H9 (cell line): Measurements from ENCODE around the gene OSBP2. TPM values are rescaled to one million over a fixed set of nuclear protein-coding genes. Genes with fewer than 3 reads are reported as not detected.

Experiments used
- DNase-seq: peaks from one replicate; pipeline ENCODE4 v3.0.0-alpha.2; 2017
- H2AFZ ChIP-seq: one replicate; pipeline ENCODE4 v1.6.1; 2013; ENCODE audit warnings: mild to moderate bottlenecking, low read length, control low read depth, moderate library complexity
- H2AK5ac ChIP-seq: 2 replicates; pipeline ENCODE4 v1.6.1; 2013; ENCODE audit warnings: low read length, control low read depth, mixed read lengths; ENCODE audit not compliant: insufficient read length
- H2BK120ac ChIP-seq: one replicate; pipeline ENCODE4 v1.6.1; 2013; ENCODE audit warnings: low read depth, mild to moderate bottlenecking, low read length, control low read depth, inconsistent platforms; ENCODE audit not compliant: poor library complexity, severe bottlenecking
- H2BK12ac ChIP-seq: 2 replicates; pipeline ENCODE4 v1.6.1; 2013; ENCODE audit warnings: low read length, control low read depth, mixed read lengths, low read depth; ENCODE audit not compliant: insufficient read length
- H2BK15ac ChIP-seq: 2 replicates; pipeline ENCODE4 v1.6.1; 2013; ENCODE audit warnings: low read depth, low read length, control low read depth
- H2BK20ac ChIP-seq: one replicate; pipeline ENCODE4 v1.6.1; 2013; ENCODE audit warnings: low read depth, mild to moderate bottlenecking, low read length, control low read depth, inconsistent platforms; ENCODE audit not compliant: poor library complexity, severe bottlenecking
- H2BK5ac ChIP-seq: 2 replicates; pipeline ENCODE4 v1.6.1; 2013; ENCODE audit warnings: low read length, control low read depth, mixed read lengths; ENCODE audit not compliant: insufficient read length
- H3K14ac ChIP-seq: 2 replicates; pipeline ENCODE4 v1.6.1; 2013; ENCODE audit warnings: low read length, control low read depth; ENCODE audit not compliant: insufficient read depth
- H3K18ac ChIP-seq: 2 replicates; pipeline ENCODE4 v1.6.1; 2013; ENCODE audit warnings: low read depth, mild to moderate bottlenecking, mixed read lengths, low read length, control low read depth; ENCODE audit not compliant: insufficient read length
- H3K23ac ChIP-seq: 2 replicates; pipeline ENCODE4 v1.6.1; 2013; ENCODE audit warnings: low read length, control low read depth, mixed read lengths, low read depth; ENCODE audit not compliant: insufficient read length
- H3K23me2 ChIP-seq: 2 replicates; pipeline ENCODE4 v1.6.1; 2013; ENCODE audit warnings: low read depth, mild to moderate bottlenecking, mixed read lengths, low read length, control low read depth; ENCODE audit not compliant: insufficient read length, poor library complexity, severe bottlenecking
- H3K27ac ChIP-seq: 2 replicates; pipeline ENCODE4 v1.5.1; 2013; ENCODE audit warnings: low read length, control low read depth, mixed read lengths, low read depth; ENCODE audit not compliant: insufficient read length
- H3K27me3 ChIP-seq: 2 replicates; pipeline ENCODE4 v1.6.1; 2013; ENCODE audit warnings: low read length, control low read depth, inconsistent platforms; ENCODE audit not compliant: insufficient read depth
- H3K4ac ChIP-seq: 2 replicates; pipeline ENCODE4 v1.6.1; 2013; ENCODE audit warnings: low read depth, mild to moderate bottlenecking, control low read depth, inconsistent platforms, low read length, moderate library complexity
- H3K4me1 ChIP-seq: 2 replicates; pipeline ENCODE4 v1.6.1; 2013; ENCODE audit warnings: low read length, control low read depth, inconsistent platforms; ENCODE audit not compliant: insufficient read depth
- H3K4me2 ChIP-seq: 2 replicates; pipeline ENCODE4 v1.6.1; 2013; ENCODE audit warnings: low read length, control low read depth, mixed read lengths; ENCODE audit not compliant: insufficient read length, insufficient read depth
- H3K56ac ChIP-seq: 2 replicates; pipeline ENCODE4 v1.6.1; 2013; ENCODE audit warnings: low read depth, mild to moderate bottlenecking, mixed read lengths, low read length, control low read depth; ENCODE audit not compliant: insufficient read length
- H3K79me1 ChIP-seq: 2 replicates; pipeline ENCODE4 v1.6.1; 2013; ENCODE audit warnings: low read depth, mild to moderate bottlenecking, moderate library complexity, low read length, control low read depth, inconsistent platforms; ENCODE audit not compliant: insufficient read depth, poor library complexity, severe bottlenecking
- H3K79me2 ChIP-seq: 2 replicates; pipeline ENCODE4 v1.6.1; 2013; ENCODE audit warnings: low read length, control low read depth, inconsistent platforms; ENCODE audit not compliant: insufficient read depth
- H3K9ac ChIP-seq: 2 replicates; pipeline ENCODE4 v1.6.1; 2013; ENCODE audit warnings: low read length, control low read depth, mixed read lengths; ENCODE audit not compliant: insufficient read length; ENCODE audit errors: extremely low read depth
- H3K9me3 ChIP-seq: one replicate; pipeline ENCODE4 v1.6.1; 2013; ENCODE audit warnings: low read depth, low read length, inconsistent platforms; ENCODE audit not compliant: control insufficient read depth
- H3T11ph ChIP-seq: one replicate; pipeline ENCODE4 v1.6.1; 2013; ENCODE audit warnings: mild to moderate bottlenecking, low read length, control low read depth, inconsistent platforms
- H4K20me1 ChIP-seq: one replicate; pipeline ENCODE4 v1.6.1; 2013; ENCODE audit not compliant: control insufficient read depth, insufficient read length, insufficient read depth
- H4K5ac ChIP-seq: 2 replicates; pipeline ENCODE4 v1.6.1; 2013; ENCODE audit warnings: low read depth, mild to moderate bottlenecking, mixed read lengths, low read length, control low read depth; ENCODE audit not compliant: insufficient read length
- H4K8ac ChIP-seq: replicated peaks from 2 replicates; pipeline ENCODE4 v1.6.1; 2013; ENCODE audit warnings: low read length, control low read depth, mixed read lengths, low read depth; ENCODE audit not compliant: insufficient read length
- H4K91ac ChIP-seq: 2 replicates; pipeline ENCODE4 v1.6.1; 2013; ENCODE audit warnings: low read depth, mild to moderate bottlenecking, moderate library complexity, mixed read lengths, low read length, control low read depth; ENCODE audit not compliant: insufficient read length
- H3K27ac Mint-ChIP-seq, 3 experiments: 2 replicates in 2 of 3; 3 replicates in 1 of 3; pipeline ENCODE4 v1.8.0; 2020 to 2021; ENCODE audit warnings: mixed read lengths in 3 of 3, mild to moderate bottlenecking in 1 of 3, moderate library complexity in 1 of 3
- H3K27me3 Mint-ChIP-seq: 2 replicates; pipeline ENCODE4 v1.8.0; 2021; ENCODE audit warnings: low read depth, mild to moderate bottlenecking, moderate library complexity, mixed read lengths
- H3K36me3 Mint-ChIP-seq, 3 experiments: 2 replicates in 2 of 3; 3 replicates in 1 of 3; pipeline ENCODE4 v1.8.0; 2020 to 2021; ENCODE audit warnings: low read depth in 3 of 3, mixed read lengths in 3 of 3; ENCODE audit not compliant: insufficient read depth in 1 of 3
- H3K4me1 Mint-ChIP-seq, 2 experiments: 2 replicates each; pipeline ENCODE4 v1.8.0; 2020; ENCODE audit warnings: mixed read lengths in 2 of 2
- H3K4me3 Mint-ChIP-seq, 2 experiments: 2 replicates in 1 of 2; 3 replicates in 1 of 2; pipeline ENCODE4 v1.8.0; 2020 to 2021; ENCODE audit warnings: mild to moderate bottlenecking in 2 of 2, mixed read lengths in 2 of 2, moderate library complexity in 1 of 2
- H3K9me3 Mint-ChIP-seq, 2 experiments: 2 replicates in 1 of 2; 3 replicates in 1 of 2; pipeline ENCODE4 v1.8.0; 2020; ENCODE audit warnings: mild to moderate bottlenecking in 2 of 2, mixed read lengths in 2 of 2, moderate library complexity in 1 of 2
- WGBS: extraction: QIAGEN DNeasy Blood & Tissue Kit; methylation state at CpG from one replicate; pipeline ENCODE4 v1.1.7; 2013; ENCODE audit warnings: missing lambda C conversion rate, low lambda C conversion rate, mixed read lengths; ENCODE audit not compliant: insufficient read length; ENCODE audit errors: extremely low coverage; 5-methylcytosine and 5-hydroxymethylcytosine counted together
- total RNA-seq: library from RNA; stranded (reverse); gene quantifications from 2 replicates; pipeline ENCODE4 v1.2.1, GENCODE V29; 2021
- TF ChIP-seq, protein P1 (sequence below): fragments of 200-600 bp; sonication (generic); conservative IDR thresholded peaks from 3 replicates; pipeline ENCODE4 v1.8.0; 2021; ENCODE audit warnings: antibody characterized with exemption, mild to moderate bottlenecking

The OSBP2 gene
- total RNA-seq, 1 experiment from 2014 or later: 3.4 TPM

DNA sequence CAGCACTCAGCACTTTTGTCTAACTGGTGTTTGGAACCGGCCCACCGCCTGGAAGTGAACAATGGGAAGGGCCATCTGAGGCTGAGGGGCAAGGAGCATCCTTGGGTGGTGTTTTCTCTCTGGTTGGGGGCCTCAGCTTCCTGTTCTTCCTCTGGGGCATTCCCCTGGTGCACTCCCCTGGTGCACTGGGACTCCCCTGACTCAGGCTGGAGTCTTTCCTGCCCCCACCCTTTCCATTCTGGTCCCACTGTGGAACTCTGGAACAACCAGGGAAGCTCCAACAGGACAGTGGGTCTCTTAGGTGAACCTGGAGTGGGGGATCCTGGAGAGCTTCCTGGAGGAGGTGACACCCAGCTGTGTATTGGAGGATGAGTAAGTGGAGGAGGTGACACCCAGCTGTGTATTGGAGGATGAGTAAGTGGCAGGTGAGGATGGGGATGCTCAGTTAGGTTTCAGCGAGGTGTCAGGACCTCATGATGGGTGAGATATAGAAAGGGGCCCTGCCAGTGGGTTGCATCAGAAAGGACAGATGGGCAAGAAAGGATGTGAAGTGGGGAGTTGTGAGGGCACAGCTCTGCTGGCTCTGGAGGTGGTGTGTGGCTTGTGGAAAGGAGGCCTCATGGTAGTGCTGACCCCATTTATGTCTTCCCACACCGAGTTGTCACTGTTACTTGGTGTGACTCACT lies 132.1 kb downstream of the OSBP2 start:
- H4K8ac ChIP-seq: no peak overlapping the region
- H3K27me3 Mint-ChIP-seq: peaks cover 27% of the 10 kb centered on the region
- no peak for DNase-seq
- H3K56ac ChIP-seq: no peak overlapping the region
- no peaks in the 10 kb centered on the region; the same call in 1 of the 2 replicates for H3K4me1 ChIP-seq
- no peak overlapping the region for H3K4me2 ChIP-seq
- H3K18ac ChIP-seq: no peak overlapping the region
- H3K9me3 Mint-ChIP-seq: no peaks in the 10 kb centered on the region
- H3K79me2 ChIP-seq: no peaks in the 10 kb centered on the region
- no peaks in the 10 kb centered on the region for H3K79me1 ChIP-seq
- H2BK12ac ChIP-seq: no peak overlapping the region
- H3K23me2 ChIP-seq: peaks cover 10% of the 10 kb centered on the region
- peaks cover 3% of the 10 kb centered on the region; the same call in 1 of the 2 replicates for H3K27me3 ChIP-seq
- H3K9ac ChIP-seq: no peak overlapping the region
- peaks cover 14 to 18% of the 10 kb centered on the region in 2 experiments for H3K4me1 Mint-ChIP-seq
- no peak overlapping the region for H2AK5ac ChIP-seq
- H2AFZ ChIP-seq: no peak overlapping the region
- TF ChIP-seq, protein P1, sequence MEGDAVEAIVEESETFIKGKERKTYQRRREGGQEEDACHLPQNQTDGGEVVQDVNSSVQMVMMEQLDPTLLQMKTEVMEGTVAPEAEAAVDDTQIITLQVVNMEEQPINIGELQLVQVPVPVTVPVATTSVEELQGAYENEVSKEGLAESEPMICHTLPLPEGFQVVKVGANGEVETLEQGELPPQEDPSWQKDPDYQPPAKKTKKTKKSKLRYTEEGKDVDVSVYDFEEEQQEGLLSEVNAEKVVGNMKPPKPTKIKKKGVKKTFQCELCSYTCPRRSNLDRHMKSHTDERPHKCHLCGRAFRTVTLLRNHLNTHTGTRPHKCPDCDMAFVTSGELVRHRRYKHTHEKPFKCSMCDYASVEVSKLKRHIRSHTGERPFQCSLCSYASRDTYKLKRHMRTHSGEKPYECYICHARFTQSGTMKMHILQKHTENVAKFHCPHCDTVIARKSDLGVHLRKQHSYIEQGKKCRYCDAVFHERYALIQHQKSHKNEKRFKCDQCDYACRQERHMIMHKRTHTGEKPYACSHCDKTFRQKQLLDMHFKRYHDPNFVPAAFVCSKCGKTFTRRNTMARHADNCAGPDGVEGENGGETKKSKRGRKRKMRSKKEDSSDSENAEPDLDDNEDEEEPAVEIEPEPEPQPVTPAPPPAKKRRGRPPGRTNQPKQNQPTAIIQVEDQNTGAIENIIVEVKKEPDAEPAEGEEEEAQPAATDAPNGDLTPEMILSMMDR: no peak
- no peak overlapping the region for H2BK120ac ChIP-seq
- H4K20me1 ChIP-seq: no peaks in the 10 kb centered on the region
- H3K27ac ChIP-seq: no peak overlapping the region
- H3T11ph ChIP-seq: no peak overlapping the region
- no peaks in the 10 kb centered on the region for H3K36me3 Mint-ChIP-seq
- H3K4me3 Mint-ChIP-seq: no peak overlapping the region
- H3K27ac Mint-ChIP-seq: no peak overlapping the region
- H3K23ac ChIP-seq: no peak overlapping the region
- no peak overlapping the region; the same call in 1 of the 2 replicates for H3K14ac ChIP-seq
- H4K91ac ChIP-seq: no peak overlapping the region
- no peak overlapping the region for H4K5ac ChIP-seq
- H2BK5ac ChIP-seq: no peak overlapping the region
- WGBS: no CpG with 5 or more reads among the region's 4 CpGs
- H2BK15ac ChIP-seq: no peak overlapping the region
- H3K9me3 ChIP-seq: no peaks in the 10 kb centered on the region
- no peak overlapping the region for H2BK20ac ChIP-seq
- H3K4ac ChIP-seq: no peak overlapping the region
